ENCODE data around the gene PTCD1. TPM values are rescaled to one million over a fixed set of nuclear protein-coding genes. Genes with fewer than 3 reads are reported as not detected.

PTCD1 gene
- polyA plus RNA-seq, 3 donors, result 5.2 to 6.0 (median 5.8) TPM

- DNase-seq, result no peak
Measured at GRCh38 chr7:99373091-99374066, 65.2 kb downstream of the PTCD1 start.

- DNase-seq, result peak; percentile 82
Measured at GRCh38 chr7:99372275-99373090, 66.1 kb downstream of the PTCD1 start.

- DNase-seq, result no peak
Measured at GRCh38 chr7:99371376-99371920, 67.2 kb downstream of the PTCD1 start.

- DNase-seq, result peak; percentile 53
Measured at GRCh38 chr7:99369767-99370391, 68.7 kb downstream of the PTCD1 start.

GRCh38 chr7:99368750-99369389 lies 69.7 kb downstream of the PTCD1 start:
- no peak for DNase-seq

Other genes starting within 250 kb of the PTCD1 start
- gene KPNA7, start 230.7 kb downstream of the PTCD1 start, polyA plus RNA-seq (ENCODE audit: insufficient read length in 3 of 3), result not detected
- under 1 TPM; 0.06 to 0.39 (median 0.31) TPM for gene MYH16, start 166.0 kb downstream of the PTCD1 start, polyA plus RNA-seq (ENCODE audit: insufficient read length in 3 of 3)
- gene ARPC1A, start 112.9 kb downstream of the PTCD1 start, polyA plus RNA-seq (ENCODE audit: insufficient read length in 3 of 3), result 100 to 1,000 TPM in 2 of 3 donors, 10 to 100 TPM in 1; 98.8 to 110 (median 107) TPM
- gene ARPC1B, start 64.1 kb downstream of the PTCD1 start, polyA plus RNA-seq (ENCODE audit: insufficient read length in 3 of 3), result 10 to 100 TPM; 35.9 to 44.2 (median 38.4) TPM
- gene PDAP1, start 30.2 kb downstream of the PTCD1 start, polyA plus RNA-seq (ENCODE audit: insufficient read length in 3 of 3), result 100 to 1,000 TPM; 133 to 171 (median 146) TPM
- 100 to 1,000 TPM; 105 to 108 (median 108) TPM for gene BUD31, start 29.8 kb downstream of the PTCD1 start, polyA plus RNA-seq (ENCODE audit: insufficient read length in 3 of 3)
- 10 to 100 TPM; 37.2 to 44.3 (median 40.9) TPM for gene CPSF4, start 145 bp upstream of the PTCD1 start, polyA plus RNA-seq (ENCODE audit: insufficient read length in 3 of 3)
- 100 to 1,000 TPM; 366 to 481 (median 400) TPM for gene ATP5MF, start 27.4 kb upstream of the PTCD1 start, polyA plus RNA-seq (ENCODE audit: insufficient read length in 3 of 3)
- gene ZNF789, start 34.1 kb upstream of the PTCD1 start, polyA plus RNA-seq (ENCODE audit: insufficient read length in 3 of 3), result 10 to 100 TPM; 19.5 to 66.4 (median 55.6) TPM
- 10 to 100 TPM; 12.1 to 18.3 (median 17.5) TPM for gene ZNF394, start 61.5 kb upstream of the PTCD1 start, polyA plus RNA-seq (ENCODE audit: insufficient read length in 3 of 3)
- 10 to 100 TPM; 14.2 to 16.5 (median 15.0) TPM for gene ZKSCAN5, start 65.9 kb upstream of the PTCD1 start, polyA plus RNA-seq (ENCODE audit: insufficient read length in 3 of 3)
- 10 to 100 TPM; 12.5 to 15.6 (median 14.5) TPM for gene FAM200A, start 113.3 kb upstream of the PTCD1 start, polyA plus RNA-seq (ENCODE audit: insufficient read length in 3 of 3)
- gene ZNF655, start 119.8 kb upstream of the PTCD1 start, polyA plus RNA-seq (ENCODE audit: insufficient read length in 3 of 3), result 100 to 1,000 TPM in 2 of 3 donors, 10 to 100 TPM in 1; 63.5 to 108 (median 103) TPM
- gene TMEM225B, start 159.5 kb upstream of the PTCD1 start, polyA plus RNA-seq (ENCODE audit: insufficient read length in 3 of 3), result 1 to 10 TPM; 1.4 to 2.8 (median 1.7) TPM
- 10 to 100 TPM; 19.0 to 21.0 (median 20.8) TPM for gene ZSCAN25, start 178.1 kb upstream of the PTCD1 start, polyA plus RNA-seq (ENCODE audit: insufficient read length in 3 of 3)
- 1 to 10 TPM; 1.5 to 2.7 (median 2.2) TPM for gene CYP3A5, start 241.2 kb upstream of the PTCD1 start, polyA plus RNA-seq (ENCODE audit: insufficient read length in 3 of 3)

Data from renal pelvis (tissue), 4 donors.